Mesothelial cell of epicardium (in vitro differentiated cells): ENCODE measurements around the gene CRY1. TPM values are rescaled to one million over a fixed set of nuclear protein-coding genes. Genes with fewer than 3 reads are reported as not detected.

Source experiments
- DNase-seq, 2 experiments: peaks; one replicate each; pipeline ENCODE4 v3.0.0; 2021; ENCODE audit warnings: low spot score in 2 of 2; ENCODE audit not compliant: unreplicated experiment in 2 of 2
- H3K27ac Mint-ChIP-seq: 2 replicates; pipeline ENCODE4 v1.8.0; 2021; ENCODE audit warnings: mixed read lengths
- H3K27me3 Mint-ChIP-seq: 2 replicates; pipeline ENCODE4 v1.8.0; 2021; ENCODE audit warnings: low read depth, mixed read lengths
- H3K36me3 Mint-ChIP-seq: 2 replicates; pipeline ENCODE4 v1.8.0; 2021; ENCODE audit warnings: mixed read lengths
- H3K4me1 Mint-ChIP-seq: 2 replicates; pipeline ENCODE4 v1.8.0; 2021; ENCODE audit warnings: mixed read lengths
- H3K4me3 Mint-ChIP-seq: 2 replicates; pipeline ENCODE4 v1.8.0; 2021; ENCODE audit warnings: mild to moderate bottlenecking, moderate library complexity, mixed read lengths
- H3K9me3 Mint-ChIP-seq: 2 replicates; pipeline ENCODE4 v1.8.0; 2021; ENCODE audit warnings: mixed read lengths
- total RNA-seq: library from RNA; stranded (reverse); gene quantifications from 3 replicates; pipeline ENCODE4 v1.2.1, GENCODE V29; 2021
- TF ChIP-seq, protein P1 (sequence below): fragments of 200-600 bp; sonication (generic); IDR thresholded peaks from one replicate; pipeline ENCODE4 v1.5.0; 2021; ENCODE audit warnings: antibody characterized with exemption; ENCODE audit not compliant: unreplicated experiment

The CRY1 gene
- total RNA-seq, 1 donor from 2014 or later: 26.5 TPM

- H3K36me3 Mint-ChIP-seq: peaks cover 14% of the 10 kb centered on the region
- TF ChIP-seq, protein P1, sequence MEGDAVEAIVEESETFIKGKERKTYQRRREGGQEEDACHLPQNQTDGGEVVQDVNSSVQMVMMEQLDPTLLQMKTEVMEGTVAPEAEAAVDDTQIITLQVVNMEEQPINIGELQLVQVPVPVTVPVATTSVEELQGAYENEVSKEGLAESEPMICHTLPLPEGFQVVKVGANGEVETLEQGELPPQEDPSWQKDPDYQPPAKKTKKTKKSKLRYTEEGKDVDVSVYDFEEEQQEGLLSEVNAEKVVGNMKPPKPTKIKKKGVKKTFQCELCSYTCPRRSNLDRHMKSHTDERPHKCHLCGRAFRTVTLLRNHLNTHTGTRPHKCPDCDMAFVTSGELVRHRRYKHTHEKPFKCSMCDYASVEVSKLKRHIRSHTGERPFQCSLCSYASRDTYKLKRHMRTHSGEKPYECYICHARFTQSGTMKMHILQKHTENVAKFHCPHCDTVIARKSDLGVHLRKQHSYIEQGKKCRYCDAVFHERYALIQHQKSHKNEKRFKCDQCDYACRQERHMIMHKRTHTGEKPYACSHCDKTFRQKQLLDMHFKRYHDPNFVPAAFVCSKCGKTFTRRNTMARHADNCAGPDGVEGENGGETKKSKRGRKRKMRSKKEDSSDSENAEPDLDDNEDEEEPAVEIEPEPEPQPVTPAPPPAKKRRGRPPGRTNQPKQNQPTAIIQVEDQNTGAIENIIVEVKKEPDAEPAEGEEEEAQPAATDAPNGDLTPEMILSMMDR: peak; percentile 15
- H3K27ac Mint-ChIP-seq: peak overlapping the region; percentile 5
- no peak for DNase-seq
- H3K4me3 Mint-ChIP-seq: no peak overlapping the region
- H3K4me1 Mint-ChIP-seq: peaks cover 10% of the 10 kb centered on the region
- H3K27me3 Mint-ChIP-seq: no peaks in the 10 kb centered on the region
- H3K9me3 Mint-ChIP-seq: peaks cover 18% of the 10 kb centered on the region
These were observed 36.1 kb downstream of the CRY1 start for GRCh38 chr12:107057071-107057834.

- Mint-ChIP-seq H3K4me3 (no peak overlapping the region), H3K9me3 (peaks cover 30% of the 10 kb centered on the region), H3K36me3 (peaks cover 20% of the 10 kb centered on the region), H3K4me1 (peaks cover 13% of the 10 kb centered on the region), H3K27ac (no peak overlapping the region), H3K27me3 (no peaks in the 10 kb centered on the region)
- TF ChIP-seq, protein P1: no peak
- no peak for DNase-seq
These were observed 39.6 kb downstream of the CRY1 start for GRCh38 chr12:107053709-107054108.

DNA sequence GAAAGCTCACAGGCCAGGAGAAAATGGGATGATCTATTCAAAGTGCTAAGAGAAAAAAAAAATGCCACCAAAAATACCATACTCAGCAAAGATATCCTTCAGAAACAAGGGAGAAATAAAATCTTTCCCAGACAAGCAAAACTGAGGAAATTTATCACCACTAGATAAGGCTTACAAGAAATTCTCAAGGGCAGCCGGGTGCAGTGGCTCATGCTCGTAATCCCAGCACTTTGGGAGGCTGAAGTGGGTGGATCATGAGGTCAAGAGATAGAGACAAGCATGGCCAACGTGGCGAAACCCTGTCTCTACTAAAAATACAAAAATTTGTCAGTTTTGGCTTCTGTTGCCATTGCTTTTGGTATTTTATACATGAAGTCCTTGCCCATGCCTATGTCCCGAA, 48.2 kb downstream of the CRY1 start:
- Mint-ChIP-seq H3K27ac (no peak overlapping the region), H3K4me3 (no peak overlapping the region), H3K9me3 (peaks cover 43% of the 10 kb centered on the region), H3K36me3 (peaks cover 36% of the 10 kb centered on the region), H3K4me1 (peaks cover 3% of the 10 kb centered on the region), H3K27me3 (no peaks in the 10 kb centered on the region)
- DNase-seq: no peak
- TF ChIP-seq, protein P1: no peak

GRCh38 chr12:107042801-107043200, 50.5 kb downstream of the CRY1 start:
- Mint-ChIP-seq H3K4me1 (peaks cover 3% of the 10 kb centered on the region), H3K4me3 (no peak overlapping the region), H3K27ac (no peak overlapping the region), H3K36me3 (peaks cover 26% of the 10 kb centered on the region), H3K9me3 (peaks cover 30% of the 10 kb centered on the region), H3K27me3 (no peaks in the 10 kb centered on the region)
- TF ChIP-seq, protein P1: no peak
- DNase-seq: no peak

DNA sequence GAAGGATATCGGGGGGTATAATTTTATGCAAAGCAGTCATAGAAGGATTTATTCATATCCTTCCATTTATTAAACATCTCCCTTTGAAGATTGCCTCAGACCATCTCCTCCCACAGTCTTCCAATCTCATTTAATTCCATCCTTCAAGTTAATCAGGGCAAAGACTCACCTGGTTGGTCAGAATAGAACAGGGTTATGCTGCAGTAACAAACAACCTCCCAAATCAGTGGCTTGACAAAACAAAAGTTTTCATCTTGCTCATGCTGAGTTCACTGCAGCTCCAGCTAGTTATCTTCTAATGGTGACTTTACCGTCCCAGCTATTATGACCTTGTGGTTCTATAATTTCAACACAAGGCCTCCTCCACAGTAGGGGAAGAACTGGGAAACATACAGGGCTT, 57.6 kb downstream of the CRY1 start:
- Mint-ChIP-seq H3K4me1 (peaks cover 8% of the 10 kb centered on the region), H3K4me3 (no peak overlapping the region), H3K36me3 (peaks cover 13% of the 10 kb centered on the region), H3K9me3 (peaks cover 14% of the 10 kb centered on the region), H3K27me3 (no peaks in the 10 kb centered on the region), H3K27ac (no peak overlapping the region)
- TF ChIP-seq, protein P1: no peak
- no peak for DNase-seq
